Esophagus squamous epithelium (tissue), 5 donors: ENCODE data around the gene C6orf47. TPM values are rescaled to one million over a fixed set of nuclear protein-coding genes. Genes with fewer than 3 reads are reported as not detected.
A peak's percentile ranks its signal among the peaks of the same experiment; 100 is the strongest.

Experiments
- DNase-seq: peaks from one replicate; lab custom pipeline; 2025; lab: John Stamatoyannopoulos, UW
- H3K27ac ChIP-seq, 4 donors: fragments of 200-600 bp; sonication (generic); one replicate each; pipeline ENCODE4 v1.5.1; 2016 to 2019; ENCODE audit warnings: mild to moderate bottlenecking in 1 of 4
- H3K27me3 ChIP-seq, 4 donors: fragments of 200-600 bp; sonication (generic); 1 replicate in 3 of 4; 2 replicates in 1 of 4; pipeline versions ENCODE4 v1.5.1 to v1.6.0; 2017 to 2021; ENCODE audit warnings: antibody characterized with exemption in 1 of 4
- H3K36me3 ChIP-seq, 3 donors: fragments of 200-600 bp; sonication (generic); one replicate each; pipeline ENCODE4 v1.5.1; 2016 to 2019
- H3K4me1 ChIP-seq, 3 donors: fragments of 200-600 bp; sonication (generic); one replicate each; pipeline ENCODE4 v1.5.1; 2017 to 2019
- H3K4me3 ChIP-seq, 4 donors: fragments of 200-600 bp; sonication (generic); 1 replicate in 3 of 4; 2 replicates in 1 of 4; pipeline ENCODE4 v1.5.1; 2016 to 2019; ENCODE audit warnings: mild to moderate bottlenecking in 2 of 4, moderate library complexity in 1 of 4
- H3K9me3 ChIP-seq, 3 donors: fragments of 200-600 bp; sonication (generic); one replicate each; pipeline ENCODE4 v1.5.1; 2016 to 2019
- POLR2A ChIP-seq, 4 donors: fragments of 450-650 bp; IDR thresholded peaks; one replicate each; pipeline ENCODE4 v1.6.1; 2017; ENCODE audit warnings: antibody characterized with exemption in 4 of 4, mild to moderate bottlenecking in 4 of 4, moderate library complexity in 3 of 4
- WGBS, 2 donors: methylation state at CpG; one replicate each; pipeline ENCODE4 v1.1.5; 2018; 5-methylcytosine and 5-hydroxymethylcytosine counted together
- intact Hi-C: fragments of 100-400 bp; cut with DNase I; formaldehyde crosslinking; loops from one replicate; pipeline ENCODE4 v1.15.0; 2022
- total RNA-seq, 4 donors: library from RNA; depleted of rRNA; stranded (reverse); fragments of >200 nt; gene quantifications; one replicate each; pipeline ENCODE4 v1.1.0, GENCODE V29; 2016
- TF ChIP-seq, protein P1 (sequence below), 6 experiments: fragments of 450-650 bp in 4 of 6; fragments of 200-600 bp in 2 of 6; sonication (generic) in 2 of 6; IDR thresholded peaks; one replicate each; pipeline ENCODE4 v1.5.1; 2016 to 2019; ENCODE audit warnings: antibody characterized with exemption in 6 of 6, mild to moderate bottlenecking in 4 of 6, moderate library complexity in 4 of 6
- donor health status: DM: yes; HTN: yes; CAD: no.

Gene C6orf47
- total RNA-seq, 4 donors from 2014 or later: 28.8 to 34.4 (median 31.7) TPM

DNA sequence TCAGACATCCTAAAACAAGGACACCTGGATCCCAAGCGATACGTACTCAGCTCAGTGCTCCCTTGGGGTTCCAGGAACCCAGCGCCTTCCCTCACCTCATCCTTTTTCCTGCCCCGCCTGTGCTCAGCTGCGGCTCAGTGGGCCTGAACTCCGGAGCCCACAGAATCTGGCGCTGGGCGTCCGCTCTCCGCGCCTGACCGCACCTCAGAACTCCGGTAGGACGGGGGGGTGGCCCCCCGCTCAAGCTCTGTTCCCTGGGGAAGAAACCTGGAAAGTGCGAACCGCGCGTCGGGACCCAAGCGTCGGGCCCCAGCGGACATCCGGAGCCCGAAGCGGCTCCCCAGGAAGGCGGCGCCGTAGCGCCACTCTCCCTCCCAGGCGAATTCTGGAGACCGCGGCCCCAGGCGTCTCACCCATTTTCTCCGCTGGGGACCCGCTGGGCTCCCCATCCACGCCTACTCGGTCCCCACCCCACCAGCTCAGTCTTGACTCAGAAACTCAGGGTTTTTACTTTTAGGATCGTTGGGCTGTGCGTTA is 20.6 kb upstream of the C6orf47 start:
- peaks cover 0 to 19% (median 6%) of the 10 kb centered on the region in 3 donors for H3K36me3 ChIP-seq
- TF ChIP-seq, protein P1, sequence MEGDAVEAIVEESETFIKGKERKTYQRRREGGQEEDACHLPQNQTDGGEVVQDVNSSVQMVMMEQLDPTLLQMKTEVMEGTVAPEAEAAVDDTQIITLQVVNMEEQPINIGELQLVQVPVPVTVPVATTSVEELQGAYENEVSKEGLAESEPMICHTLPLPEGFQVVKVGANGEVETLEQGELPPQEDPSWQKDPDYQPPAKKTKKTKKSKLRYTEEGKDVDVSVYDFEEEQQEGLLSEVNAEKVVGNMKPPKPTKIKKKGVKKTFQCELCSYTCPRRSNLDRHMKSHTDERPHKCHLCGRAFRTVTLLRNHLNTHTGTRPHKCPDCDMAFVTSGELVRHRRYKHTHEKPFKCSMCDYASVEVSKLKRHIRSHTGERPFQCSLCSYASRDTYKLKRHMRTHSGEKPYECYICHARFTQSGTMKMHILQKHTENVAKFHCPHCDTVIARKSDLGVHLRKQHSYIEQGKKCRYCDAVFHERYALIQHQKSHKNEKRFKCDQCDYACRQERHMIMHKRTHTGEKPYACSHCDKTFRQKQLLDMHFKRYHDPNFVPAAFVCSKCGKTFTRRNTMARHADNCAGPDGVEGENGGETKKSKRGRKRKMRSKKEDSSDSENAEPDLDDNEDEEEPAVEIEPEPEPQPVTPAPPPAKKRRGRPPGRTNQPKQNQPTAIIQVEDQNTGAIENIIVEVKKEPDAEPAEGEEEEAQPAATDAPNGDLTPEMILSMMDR (IDR thresholded peaks at IDR 0.05): peak in 3 of 6 experiments; percentile 13 to 31 (median 23)
- peak in 1 of 4 donors; percentile 21 for TF ChIP-seq POLR2A (IDR thresholded peaks at IDR 0.05)
- H3K4me3 ChIP-seq: peak overlapping the region; percentile 43 to 69 (median 62)
- no peak for DNase-seq
- WGBS, 2 donors: 0 to 2% methylated on average over 16 to 17 of the region's 40 CpGs
- peaks cover 4 to 36% (median 16%) of the 10 kb centered on the region in 3 donors for H3K4me1 ChIP-seq
- H3K27ac ChIP-seq: peak overlapping the region; percentile 65 to 85 (median 74)
- H3K9me3 ChIP-seq: no peaks in the 10 kb centered on the region
- intact Hi-C loops: loop anchor here (10.0 kb wide), 1 partner anchor 154 kb away; no protein-coding TSS in a partner anchor
- no peaks in the 10 kb centered on the region for H3K27me3 ChIP-seq

DNA sequence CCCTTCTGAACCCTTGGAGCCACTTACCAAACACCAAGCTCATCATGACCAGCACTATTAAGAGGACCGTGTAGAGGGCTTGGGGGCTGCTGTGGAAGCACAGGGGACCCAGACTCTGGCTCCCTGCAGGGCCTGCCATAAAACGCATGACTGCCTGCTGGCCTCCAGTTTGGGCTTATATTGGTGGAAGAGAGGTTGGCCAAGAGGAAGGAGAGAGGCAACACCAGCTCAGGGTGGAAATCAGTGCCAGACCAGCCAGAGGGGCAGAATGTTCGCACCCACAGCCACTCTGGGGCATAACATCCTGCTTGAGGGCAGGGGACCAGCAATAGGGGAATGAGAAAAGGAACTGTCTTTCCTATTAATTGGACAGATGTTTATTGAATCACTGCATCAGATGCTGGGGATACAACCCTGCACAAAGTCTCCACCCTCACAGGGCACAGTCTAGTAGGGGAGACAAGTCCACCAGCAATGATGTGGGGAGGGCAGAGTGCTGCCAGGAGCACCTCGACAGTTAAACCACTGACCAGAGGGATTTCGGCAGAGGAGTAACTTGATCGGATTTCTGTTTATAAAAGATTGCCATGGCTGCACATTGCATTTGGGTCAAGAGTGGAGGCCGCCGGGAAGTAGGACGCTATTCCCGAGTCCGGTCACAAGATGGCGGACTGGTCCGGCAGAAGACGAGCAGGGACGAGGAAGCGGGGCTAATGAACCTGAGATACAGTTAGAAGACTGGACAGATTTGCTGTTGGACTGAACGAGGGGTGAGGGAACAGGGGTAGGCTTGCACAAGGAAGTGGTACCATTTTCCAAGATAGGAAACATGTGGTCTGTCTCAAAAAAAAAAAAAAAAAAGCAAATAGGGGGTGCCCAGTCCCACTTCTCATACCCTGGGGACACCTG is 19.9 kb upstream of the C6orf47 start, which contains the start of gene LY6G5C:
LY6G5C (minus strand) TSS at position 842 of the 909 bp plus-strand sequence; CDS start at position 148, 694 bp downstream.
- peak within 1 kb of the TSS; percentile 65 to 85 (median 74) for H3K27ac ChIP-seq
- no peaks in the 10 kb centered on the region for H3K9me3 ChIP-seq
- peaks cover 4 to 36% (median 16%) of the 10 kb centered on the region in 3 donors for H3K4me1 ChIP-seq
- WGBS, 2 donors: 5 to 6% methylated on average over 15 of the region's 17 CpGs
- DNase-seq: peak; percentile 33
- H3K27me3 ChIP-seq: no peaks in the 10 kb centered on the region
- peaks cover 0 to 14% (median 0%) of the 10 kb centered on the region in 3 donors for H3K36me3 ChIP-seq
- intact Hi-C loops: loop anchor here (10.0 kb wide), 1 partner anchor 154 kb away; no protein-coding TSS in a partner anchor
- no peak for TF ChIP-seq POLR2A (IDR thresholded peaks at IDR 0.05)
- TF ChIP-seq, protein P1 (IDR thresholded peaks at IDR 0.05): peak; percentile 38 to 85 (median 73)
- H3K4me3 ChIP-seq: peak within 1 kb of the TSS; percentile 43 to 69 (median 62)

DNA sequence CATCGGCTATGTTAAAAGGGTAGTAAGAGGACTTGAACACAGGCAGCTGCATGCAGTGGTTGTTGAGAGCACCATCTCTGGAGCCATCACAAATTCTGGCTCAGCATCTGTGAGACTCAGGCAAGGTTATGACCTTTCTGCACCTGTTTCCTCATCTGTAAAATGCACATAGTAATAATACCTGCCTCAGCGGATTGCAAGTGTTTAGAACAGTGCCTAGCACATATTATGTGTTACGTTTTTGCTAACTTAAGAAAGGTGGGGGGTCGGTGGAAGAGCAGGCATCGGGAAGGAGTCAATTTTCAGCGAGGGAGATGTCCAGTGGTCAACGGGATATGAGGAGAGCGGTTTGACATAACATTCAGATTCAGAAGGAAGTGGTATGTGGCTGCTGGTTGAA is 17.4 kb upstream of the C6orf47 start:
- intact Hi-C loops: loop anchor here (5.0 kb wide), 1 partner anchor 89 kb away; no protein-coding TSS in a partner anchor
- Histone ChIP-seq H3K27me3 (no peaks in the 10 kb centered on the region), H3K36me3 (peaks cover 0 to 20% (median 0%) of the 10 kb centered on the region in 3 donors), H3K4me3 (no peak overlapping the region), H3K9me3 (no peaks in the 10 kb centered on the region), H3K27ac (no peak overlapping the region), H3K4me1 (peaks cover 1 to 25% (median 16%) of the 10 kb centered on the region in 3 donors)
- TF ChIP-seq, protein P1 (IDR thresholded peaks at IDR 0.05): no peak
- no peak for TF ChIP-seq POLR2A (IDR thresholded peaks at IDR 0.05)
- no peak for DNase-seq
- 67 to 74% methylated on average over 8 of the region's 8 CpGs for WGBS, 2 donors

DNA sequence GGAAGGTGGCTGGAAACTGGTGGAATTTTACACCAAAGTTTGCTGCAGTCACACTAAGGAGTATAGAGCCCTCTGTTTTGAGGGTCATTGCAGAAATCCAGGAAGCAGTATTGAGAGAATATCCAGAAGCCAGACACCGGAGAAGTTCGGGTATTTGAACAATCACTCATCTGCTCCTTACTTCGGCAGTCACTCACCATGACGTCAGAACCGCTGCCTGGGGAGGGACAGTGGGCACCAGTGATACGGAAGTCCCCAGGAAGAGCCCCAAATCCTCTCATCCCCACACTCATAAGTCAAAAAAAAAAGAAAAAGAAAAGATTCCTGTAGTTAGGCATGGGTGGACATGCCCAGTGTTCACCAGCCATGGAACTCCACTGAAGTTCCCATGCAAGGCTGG is 16.3 kb upstream of the C6orf47 start:
- no peak for DNase-seq
- peaks cover 4 to 30% (median 7%) of the 10 kb centered on the region in 3 donors for H3K36me3 ChIP-seq
- TF ChIP-seq POLR2A (IDR thresholded peaks at IDR 0.05): no peak
- TF ChIP-seq, protein P1 (IDR thresholded peaks at IDR 0.05): no peak

More for the DNA sequence above, 16.3 kb upstream of the C6orf47 start:
- no peaks in the 10 kb centered on the region for H3K9me3 ChIP-seq
- no peaks in the 10 kb centered on the region for H3K27me3 ChIP-seq
- intact Hi-C loops: loop anchor here (5.0 kb wide), 1 partner anchor 90 kb away; no protein-coding TSS in a partner anchor
- H3K4me3 ChIP-seq: no peak overlapping the region
- no peak overlapping the region for H3K27ac ChIP-seq
- H3K4me1 ChIP-seq: peaks cover 0 to 20% (median 16%) of the 10 kb centered on the region in 3 donors
- WGBS, 2 donors: 33 to 66% methylated on average over 6 of the region's 6 CpGs
